ENCODE measurements around the gene TXN2.
A peak's percentile ranks its signal among the peaks of the same experiment; 100 is the strongest.

The TXN2 gene

DNA sequence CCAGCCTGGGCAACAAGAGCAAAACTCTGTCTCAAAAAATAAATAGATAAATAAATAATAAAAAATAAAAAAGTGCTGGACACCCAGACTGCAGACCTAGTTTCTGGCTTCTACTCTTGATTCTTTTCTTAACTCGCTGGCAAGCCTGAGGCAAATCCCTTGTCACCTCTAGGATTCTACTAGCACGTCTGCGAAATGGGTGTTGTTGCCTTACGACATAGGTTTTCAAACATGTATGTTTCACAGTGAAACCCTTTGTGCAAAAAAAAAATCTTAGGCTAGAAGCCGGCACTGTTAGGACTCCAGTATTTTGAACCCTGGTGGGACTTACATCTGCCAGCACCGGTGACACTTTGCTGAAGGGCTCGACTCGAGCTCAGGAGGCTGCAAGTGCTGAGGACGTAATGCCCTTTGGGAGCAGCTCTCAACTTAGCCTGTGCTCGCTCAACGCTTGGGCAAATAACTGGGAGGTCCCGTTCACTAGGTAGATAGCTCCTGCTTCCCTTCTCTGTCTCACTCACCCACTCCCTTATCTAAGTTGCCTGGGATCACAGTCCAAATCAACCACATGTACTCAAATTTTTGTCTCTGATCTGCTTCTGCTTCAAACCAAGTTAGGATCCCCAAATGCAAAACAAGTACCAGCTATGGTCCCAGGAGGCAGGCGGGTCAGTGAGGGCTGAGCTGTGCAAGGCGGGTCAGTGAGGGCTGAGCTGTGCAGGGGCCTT is 59.0 kb downstream of the TXN2 start:
- no peak overlapping the region for H3K4me3 ChIP-seq (ENCODE audit: low read depth in 1 of 5, low read length in 5 of 5)
- H3K27ac ChIP-seq (ENCODE audit: low read depth, low read length) = no peak overlapping the region
- peaks cover 1 to 38% (median 30%) of the 10 kb centered on the region in 5 donors for H3K4me1 ChIP-seq (ENCODE audit: control insufficient read depth in 5 of 5, insufficient read depth in 5 of 5, low read length in 5 of 5)
- H3K9me3 ChIP-seq (ENCODE audit: control insufficient read depth in 5 of 5, low read length in 5 of 5) = no peaks in the 10 kb centered on the region
- no peak overlapping the region for H3K9ac ChIP-seq (ENCODE audit: low read length in 5 of 5)
- no peaks in the 10 kb centered on the region for H3K27me3 ChIP-seq (ENCODE audit: control insufficient read depth in 5 of 5, insufficient read depth in 4 of 5, low read length in 5 of 5)
- no peaks in the 10 kb centered on the region for H3K36me3 ChIP-seq (ENCODE audit: control insufficient read depth in 5 of 5, insufficient read depth in 5 of 5, low read length in 5 of 5)

DNA sequence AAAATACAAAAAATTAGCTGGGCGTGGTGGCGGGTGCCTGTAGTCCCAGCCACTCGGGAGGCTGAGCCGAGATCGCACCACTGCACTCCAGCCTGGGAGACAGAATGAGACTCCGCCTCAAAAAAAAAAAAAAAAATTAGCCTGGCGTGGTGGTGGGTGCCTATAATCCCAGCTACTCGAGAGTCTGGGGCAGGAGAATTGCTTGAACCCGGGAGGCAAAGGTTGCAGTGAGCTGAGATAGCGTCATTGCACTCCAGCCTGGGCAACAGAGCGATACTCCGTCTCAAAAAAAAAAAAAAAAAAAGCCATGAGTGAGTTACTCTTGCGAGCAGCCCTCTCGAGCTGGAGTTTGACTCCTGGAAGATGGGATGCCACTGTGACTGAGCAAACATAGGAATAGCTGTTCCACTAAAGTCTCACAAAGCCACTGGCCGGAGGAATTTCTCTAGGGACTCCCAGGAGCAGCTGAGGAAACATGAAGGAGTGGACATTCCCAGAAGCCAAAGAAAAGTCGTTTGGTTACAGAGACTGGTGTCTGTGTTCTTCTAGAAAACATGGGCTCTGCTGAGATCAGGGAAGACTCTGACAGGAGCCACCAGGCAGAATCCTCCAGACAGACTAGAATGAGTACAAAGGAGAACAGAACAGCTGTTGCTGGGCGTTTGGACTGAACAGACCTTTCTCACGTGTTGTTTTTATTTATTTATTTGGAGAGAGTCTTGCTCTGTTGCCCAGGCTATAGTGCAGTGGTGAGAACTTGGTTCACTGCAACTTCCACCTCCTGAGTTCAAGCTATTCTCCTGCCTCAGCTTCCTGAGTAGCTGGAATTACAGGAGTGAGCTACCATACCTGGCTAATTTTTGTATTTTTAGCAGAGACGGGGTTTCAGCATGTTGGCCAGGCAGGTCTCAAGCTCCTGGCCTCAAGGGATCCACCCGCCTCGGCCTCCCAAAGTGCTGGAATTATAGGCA is 61.2 kb downstream of the TXN2 start:
- Histone ChIP-seq H3K4me1 (ENCODE audit: control insufficient read depth in 5 of 5, insufficient read depth in 5 of 5, low read length in 5 of 5) (peaks cover 1 to 32% (median 25%) of the 10 kb centered on the region in 5 donors), H3K27ac (ENCODE audit: low read depth, low read length) (peak overlapping the region; percentile 76), H3K4me3 (ENCODE audit: low read depth in 1 of 5, low read length in 5 of 5) (peak overlapping the region in 1 of 5 donors; percentile 52), H3K9ac (ENCODE audit: low read length in 5 of 5) (peak overlapping the region in 1 of 5 donors; percentile 25), H3K36me3 (ENCODE audit: control insufficient read depth in 5 of 5, insufficient read depth in 5 of 5, low read length in 5 of 5) (no peaks in the 10 kb centered on the region), H3K27me3 (ENCODE audit: control insufficient read depth in 5 of 5, insufficient read depth in 4 of 5, low read length in 5 of 5) (no peaks in the 10 kb centered on the region), H3K9me3 (ENCODE audit: control insufficient read depth in 5 of 5, low read length in 5 of 5) (no peaks in the 10 kb centered on the region)

DNA sequence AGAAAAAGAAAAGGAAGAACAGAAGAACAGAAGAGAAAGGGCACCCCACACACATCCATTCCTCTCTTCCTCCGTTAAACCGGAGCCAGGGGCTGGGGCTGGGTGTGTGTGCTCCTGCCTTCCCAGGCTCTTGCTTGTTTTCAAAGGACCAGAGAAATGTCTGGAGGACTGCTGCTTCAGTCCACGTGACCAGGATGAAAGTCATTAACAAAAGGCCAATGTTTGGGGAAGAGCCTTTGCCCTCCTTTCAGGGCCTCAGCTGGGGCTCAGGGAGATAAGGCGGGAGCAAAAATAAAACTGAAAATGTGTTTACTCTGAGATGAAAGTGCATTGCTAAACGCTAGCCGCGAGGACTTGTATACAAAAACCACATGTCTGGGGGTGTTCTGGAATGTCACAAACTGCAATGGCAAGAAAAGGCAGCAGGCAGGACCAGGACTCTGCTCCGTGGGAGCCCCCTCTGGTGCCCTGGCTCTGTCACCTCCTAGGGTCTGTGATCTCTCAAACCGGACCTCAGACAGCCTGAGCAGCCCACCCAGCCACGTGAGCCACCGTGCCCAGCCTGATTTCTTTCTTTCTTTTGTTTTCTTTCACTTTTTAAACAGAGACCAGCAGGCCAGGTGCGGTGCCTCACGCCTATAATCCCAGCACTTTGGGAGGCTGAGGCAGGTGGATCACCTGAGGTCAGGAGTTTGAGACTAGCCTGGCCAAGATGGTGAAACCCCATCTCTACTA is 62.1 kb downstream of the TXN2 start:
- no peaks in the 10 kb centered on the region for H3K9me3 ChIP-seq (ENCODE audit: control insufficient read depth in 5 of 5, low read length in 5 of 5)
- H3K27me3 ChIP-seq (ENCODE audit: control insufficient read depth in 5 of 5, insufficient read depth in 4 of 5, low read length in 5 of 5) = no peaks in the 10 kb centered on the region
- H3K9ac ChIP-seq (ENCODE audit: low read length in 5 of 5) = peak overlapping the region; percentile 28 to 56 (median 40)
- H3K4me1 ChIP-seq (ENCODE audit: control insufficient read depth in 5 of 5, insufficient read depth in 5 of 5, low read length in 5 of 5) = peaks cover 1 to 32% (median 25%) of the 10 kb centered on the region in 5 donors
- no peaks in the 10 kb centered on the region for H3K36me3 ChIP-seq (ENCODE audit: control insufficient read depth in 5 of 5, insufficient read depth in 5 of 5, low read length in 5 of 5)
- peak overlapping the region; percentile 76 for H3K27ac ChIP-seq (ENCODE audit: low read depth, low read length)
- peak overlapping the region; percentile 38 to 58 (median 51) for H3K4me3 ChIP-seq (ENCODE audit: low read depth in 1 of 5, low read length in 5 of 5)

DNA sequence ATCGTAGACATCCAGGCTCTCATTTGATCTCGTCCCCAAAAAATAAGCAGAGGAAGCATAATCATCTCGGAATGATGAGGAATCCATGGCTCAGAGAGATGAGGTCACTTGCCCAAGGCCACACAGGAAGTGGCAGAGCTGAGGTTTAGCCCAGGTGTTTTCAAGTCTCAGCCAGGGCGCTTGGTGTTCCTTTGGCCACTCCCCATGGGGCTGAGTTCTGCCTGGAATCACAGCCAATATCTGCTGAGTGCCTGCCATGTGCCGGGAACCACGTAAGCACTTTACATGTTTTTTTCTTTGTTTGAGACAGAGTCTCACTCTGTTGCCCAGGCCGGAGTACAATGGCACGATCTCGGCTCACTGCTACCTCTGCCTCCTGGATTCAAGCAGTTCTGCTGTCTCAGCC is 64.2 kb downstream of the TXN2 start:
- Histone ChIP-seq H3K9ac (ENCODE audit: low read length in 5 of 5) (no peak overlapping the region), H3K9me3 (ENCODE audit: control insufficient read depth in 5 of 5, low read length in 5 of 5) (no peaks in the 10 kb centered on the region), H3K27ac (ENCODE audit: low read depth, low read length) (no peak overlapping the region), H3K36me3 (ENCODE audit: control insufficient read depth in 5 of 5, insufficient read depth in 5 of 5, low read length in 5 of 5) (no peaks in the 10 kb centered on the region), H3K4me3 (ENCODE audit: low read depth in 1 of 5, low read length in 5 of 5) (no peak overlapping the region), H3K4me1 (ENCODE audit: control insufficient read depth in 5 of 5, insufficient read depth in 5 of 5, low read length in 5 of 5) (peaks cover 1 to 29% (median 27%) of the 10 kb centered on the region in 5 donors), H3K27me3 (ENCODE audit: control insufficient read depth in 5 of 5, insufficient read depth in 4 of 5, low read length in 5 of 5) (no peaks in the 10 kb centered on the region)
